GM12872 (cell line): ENCODE data around the gene DGUOK.

Experiments
- CTCF ChIP-seq: IDR thresholded peaks from 3 replicates; pipeline ENCODE4 v1.5.1; 2011; ENCODE audit warnings: low read depth, mild to moderate bottlenecking, low read length, moderate library complexity; ENCODE audit not compliant: insufficient read depth

The DGUOK gene

GRCh38 chr2:73919596-73920228 is 7.0 kb upstream of the DGUOK start:
- TF ChIP-seq CTCF = no peak

GRCh38 chr2:73920577-73921545 is 5.8 kb upstream of the DGUOK start:
- peak; percentile 45 for TF ChIP-seq CTCF

GRCh38 chr2:73921581-73921980 is 5.1 kb upstream of the DGUOK start:
- TF ChIP-seq CTCF = no peak

GRCh38 chr2:73922681-73923080 is 4.0 kb upstream of the DGUOK start:
- TF ChIP-seq CTCF = no peak

- TF ChIP-seq CTCF = no peak
Observed at GRCh38 chr2:73925033-73925704, 1.5 kb upstream of the DGUOK start.

- TF ChIP-seq CTCF = no peak
Observed at GRCh38 chr2:73925853-73926492, 707 bp upstream of the DGUOK start.

GRCh38 chr2:73927344-73927743 is 664 bp downstream of the DGUOK start:
- no peak for TF ChIP-seq CTCF
